HepG2 (cell line): ENCODE data around the gene SLIT1. TPM values are rescaled to one million over a fixed set of nuclear protein-coding genes. Genes with fewer than 3 reads are reported as not detected.

Source experiments
- ATAC-seq: fragments of 200-7000 bp; cut with Tn5 transposase; 3 replicates; pipeline ENCODE4 v1.9.1; 2020; ENCODE audit warnings: mild to moderate bottlenecking, moderate library complexity
- BruUV-seq: library from RNA; stranded (reverse); fragments of 400-500 nt; replicated peaks from 2 replicates; lab custom pipeline; 2021; lab: Mats Ljungman, UMichigan
- CTCF ChIA-PET: fragments of 300-600 bp; formaldehyde crosslinking; extraction: SDS; loops from one replicate; lab custom pipeline; 2021; ENCODE audit warnings: low total read pairs, inconsistent platforms, low intra/inter-chr PET ratio; lab: Yijun Ruan, JAX
- POLR2A ChIA-PET: fragments of 350-600 bp; sonication (Branson Sonifier 250); formaldehyde crosslinking; loops from one replicate; lab custom pipeline; 2020; ENCODE audit warnings: antibody characterized with exemption, inconsistent platforms; lab: Yijun Ruan, JAX
- DNase-seq: peaks from one replicate; pipeline ENCODE4 v3.0.0-alpha.2; 2015; ENCODE audit warnings: low spot score
- FAIRE-seq: peaks from 3 replicates; lab custom pipeline; 2011; peaks lifted over from hg19 to GRCh38; lab: Jason Lieb, UNC
- H2AFZ ChIP-seq: one replicate; pipeline ENCODE4 v1.6.1; 2011; ENCODE audit warnings: low read length, inconsistent platforms
- H3K27ac ChIP-seq: fragments of 300-600 bp; 3 replicates; pipeline ENCODE4 v1.8.0; 2011; ENCODE audit warnings: mixed run types, mild to moderate bottlenecking, mixed read lengths, low read length, inconsistent platforms; ENCODE audit not compliant: insufficient read depth; ENCODE audit errors: extremely low read length
- H3K27me3 ChIP-seq, 2 experiments: fragments of 200-600 bp in 1 of 2; 2 replicates in 1 of 2; 3 replicates in 1 of 2; pipeline versions ENCODE4 v1.6.0 to v1.8.0; 2011; ENCODE audit warnings: low read length in 2 of 2, mild to moderate bottlenecking in 2 of 2, moderate library complexity in 2 of 2, inconsistent platforms in 1 of 2; ENCODE audit not compliant: insufficient read depth in 2 of 2, control insufficient read depth in 1 of 2
- H3K36me3 ChIP-seq, 2 experiments: fragments of 200-600 bp in 1 of 2; replicated peaks in 1 of 2; 2 replicates in 1 of 2; 3 replicates in 1 of 2; pipeline versions ENCODE4 v1.5.1 to v1.8.0; 2011; ENCODE audit warnings: low read length in 2 of 2, inconsistent platforms in 1 of 2; ENCODE audit not compliant: insufficient read depth in 2 of 2, control insufficient read depth in 1 of 2
- H3K4me1 ChIP-seq: 2 replicates; pipeline ENCODE4 v1.5.1; 2012; ENCODE audit warnings: low read length, inconsistent platforms; ENCODE audit not compliant: insufficient read depth
- H3K4me2 ChIP-seq: 2 replicates; pipeline ENCODE4 v1.6.0; 2011; ENCODE audit warnings: low read depth, low read length, inconsistent platforms
- H3K4me3 ChIP-seq, 3 experiments: fragments of 200-600 bp in 1 of 3; sonication (generic), shearing (Covaris generic) in 1 of 3; replicated peaks in 1 of 3; 2 replicates each; pipeline ENCODE4 v1.5.1; 2011 to 2016; ENCODE audit warnings: low read length in 3 of 3, inconsistent platforms in 2 of 3, low read depth in 2 of 3, mild to moderate bottlenecking in 2 of 3, control low read depth in 1 of 3, mixed read lengths in 1 of 3; ENCODE audit not compliant: insufficient read depth in 1 of 3
- H3K79me2 ChIP-seq: one replicate; pipeline ENCODE4 v1.6.1; 2011; ENCODE audit warnings: low read length, inconsistent platforms; ENCODE audit not compliant: insufficient read depth
- H3K9ac ChIP-seq: 2 replicates; pipeline ENCODE4 v1.6.0; 2011; ENCODE audit warnings: mild to moderate bottlenecking, low read depth, low read length, inconsistent platforms; ENCODE audit not compliant: insufficient read depth
- H3K9me3 ChIP-seq: 2 replicates; pipeline ENCODE4 v1.5.1; 2012; ENCODE audit warnings: mild to moderate bottlenecking, low read length
- H4K20me1 ChIP-seq: 2 replicates; pipeline ENCODE4 v1.6.0; 2011; ENCODE audit warnings: inconsistent platforms, mild to moderate bottlenecking, low read length, moderate library complexity; ENCODE audit not compliant: insufficient read depth
- PCBP1 ChIP-seq: fragments of 200-400 bp; formaldehyde crosslinking; IDR thresholded peaks from 2 replicates; pipeline ENCODE4 v1.6.1; 2017; ENCODE audit warnings: mild to moderate bottlenecking, low read depth, low read length, borderline replicate concordance
- SNRNP70 ChIP-seq: fragments of 200-400 bp; formaldehyde crosslinking; IDR thresholded peaks from 2 replicates; pipeline ENCODE4 v1.6.1; 2017; ENCODE audit warnings: mild to moderate bottlenecking, low read depth, low read length, moderate library complexity
- SOX6 ChIP-seq, 2 experiments: fragments of 450-650 bp in 1 of 2; sonication (generic) in 1 of 2; formaldehyde crosslinking in 1 of 2; IDR thresholded peaks; 2 replicates each; pipeline versions ENCODE4 v1.4.0 to v1.6.1; 2017 to 2020; ENCODE audit warnings: antibody characterized with exemption in 1 of 2, mild to moderate bottlenecking in 1 of 2, missing genetic modification reagents in 1 of 2
- ZFP41 ChIP-seq: sonication (generic); formaldehyde crosslinking; IDR thresholded peaks from 2 replicates; pipeline ENCODE4 v1.4.0; 2020; ENCODE audit warnings: mild to moderate bottlenecking, missing genetic modification reagents, borderline replicate concordance
- ZNF224 ChIP-seq: sonication (generic); formaldehyde crosslinking; IDR thresholded peaks from 2 replicates; pipeline ENCODE4 v1.5.0; 2020; ENCODE audit warnings: mild to moderate bottlenecking, missing genetic modification reagents
- ZNF225 ChIP-seq: sonication (generic); formaldehyde crosslinking; IDR thresholded peaks from 2 replicates; pipeline ENCODE4 v1.4.0; 2020; ENCODE audit warnings: mild to moderate bottlenecking, missing genetic modification reagents
- ZNF816 ChIP-seq: sonication (generic); formaldehyde crosslinking; IDR thresholded peaks from 2 replicates; pipeline ENCODE4 v1.8.0; 2022; ENCODE audit warnings: missing genetic modification reagents, mild to moderate bottlenecking, borderline replicate concordance
- WGBS: methylation state at CpG from one replicate; pipeline ENCODE4 v1.1.6; 2017; ENCODE audit warnings: low lambda C conversion rate; 5-methylcytosine and 5-hydroxymethylcytosine counted together
- in situ Hi-C: cut with HindIII; loops from 2 replicates; pipeline ENCODE4 v1.10.0; 2017; ENCODE audit warnings: low pct_unique_long_range_greater_than_20kb; ENCODE audit not compliant: extremely low pct_ligation_motif_present
- intact Hi-C: fragments of 100-400 bp; cut with micrococcal nuclease; formaldehyde crosslinking; loops from one replicate; pipeline ENCODE4 v1.10.0; 2022; ENCODE audit not compliant: unreplicated experiment
- polyA plus RNA-seq, 8 experiments: library from polyadenylated mRNA; depleted of rRNA in 3 of 8; stranded (reverse) in 7 of 8; unstranded in 1 of 8; fragments of >200 nt; fragmentation: Illumina TruSeq in 4 of 8; extraction: Trizol in 4 of 8; gene quantifications; 2 replicates each; pipeline versions ENCODE4 v1.2.1 to v1.2.3, GENCODE V29; 2011 to 2016; ENCODE audit warnings: low read depth in 4 of 8, missing spikeins in 1 of 8, mixed read lengths in 1 of 8; ENCODE audit not compliant: insufficient read depth in 1 of 8
- total RNA-seq, 5 experiments: library from RNA; depleted of rRNA; stranded (reverse); fragments of >200 nt; fragmentation: Illumina TruSeq; extraction: Trizol; gene quantifications; 2 replicates each; pipeline ENCODE4 v1.2.3, GENCODE V29; 2016; ENCODE audit warnings: low read depth in 1 of 5
- TF ChIP-seq, protein P1 (sequence below): sonication (generic); formaldehyde crosslinking; IDR thresholded peaks from 2 replicates; pipeline ENCODE4 v1.5.1; 2020; ENCODE audit warnings: mild to moderate bottlenecking, missing genetic modification reagents, moderate library complexity
- TF ChIP-seq, protein P2 (sequence below): sonication (generic); formaldehyde crosslinking; IDR thresholded peaks from 2 replicates; pipeline ENCODE4 v1.4.0; 2020; ENCODE audit warnings: missing genetic modification reagents
- TF ChIP-seq, protein P3 (sequence below): sonication (generic); formaldehyde crosslinking; IDR thresholded peaks from 2 replicates; pipeline ENCODE4 v1.4.0; 2020; ENCODE audit warnings: missing genetic modification reagents

The SLIT1 gene
- total and polyA plus RNA-seq, 2 of the 13 experiments (the other 11 are each of a cell fraction or from before 2014, with no cell fraction given), result 0.09 to 0.33 TPM

DNA sequence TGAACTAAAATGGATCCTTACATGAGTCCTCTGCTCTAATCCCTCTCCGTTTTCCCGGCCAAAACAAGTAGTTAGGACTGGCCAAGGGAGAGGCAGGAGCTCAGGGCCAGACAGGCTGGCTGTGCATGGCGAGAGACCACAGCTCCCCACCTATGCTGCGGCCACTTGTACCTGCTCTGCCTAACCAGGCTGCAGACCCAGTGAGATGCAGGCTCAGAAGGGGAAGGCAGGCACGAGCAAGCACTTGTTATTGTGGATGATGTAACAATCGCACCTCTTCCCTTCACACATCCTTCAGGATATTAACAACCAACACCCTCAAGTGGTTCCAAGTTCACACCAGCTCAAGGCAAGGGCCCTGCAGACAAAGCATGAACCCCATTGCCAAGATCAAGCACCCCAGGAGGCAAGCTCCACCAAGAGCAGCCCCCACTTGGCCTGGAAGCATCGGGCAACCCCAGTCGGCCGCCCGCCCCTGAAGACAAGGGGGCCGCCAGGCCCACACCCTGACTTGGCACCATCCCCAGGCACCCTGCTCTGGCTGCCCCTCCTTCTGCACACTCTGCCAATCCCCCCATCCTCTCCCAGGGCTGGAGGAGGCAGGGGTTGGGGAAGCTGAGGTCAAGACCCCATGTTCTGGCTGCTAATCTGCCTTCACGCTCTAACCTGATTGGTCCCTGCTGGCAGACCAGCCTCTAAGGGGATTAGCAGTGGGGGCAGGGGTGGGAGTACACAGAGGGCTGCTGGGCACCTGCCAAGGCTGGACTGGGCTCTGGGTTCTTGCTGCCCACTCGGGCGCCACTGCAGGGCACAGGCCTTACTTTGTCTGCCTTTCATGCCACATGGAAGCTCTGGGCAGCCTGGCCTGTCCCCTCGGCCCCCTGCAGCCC, 111.3 kb downstream of the SLIT1 start:
- no peaks in the 10 kb centered on the region for H3K9me3 ChIP-seq
- DNase-seq (no peak), FAIRE-seq (no peak), ATAC-seq (no peak; the same call in 2 of the 3 replicates)
- H3K36me3 ChIP-seq, result no peaks in the 10 kb centered on the region
- H4K20me1 ChIP-seq, result no peaks in the 10 kb centered on the region
- H3K4me2 ChIP-seq, result no peak overlapping the region
- CTCF ChIA-PET, result interaction anchor here (2.0 to 4.7 kb wide), 3 partner anchors 122 to 160 kb away, joined by 8 to 56 read pairs (median 19); no protein-coding TSS in a partner anchor
- no peak overlapping the region for H2AFZ ChIP-seq
- in situ Hi-C loops (loop anchor here (5.0 kb wide), 1 partner anchor 133 kb away; no protein-coding TSS in a partner anchor), intact Hi-C loops (no loop called here)
- POLR2A ChIA-PET, result no interaction called here
- BruUV-seq, result no TSS peak
- WGBS, result 4% methylated on average over 6 of the region's 15 CpGs
- H3K27ac ChIP-seq, result no peak overlapping the region
- TF ChIP-seq ZNF224 (CRISPR knock-in tag), result no peak
- no peak for TF ChIP-seq ZNF225 (CRISPR knock-in tag)
- TF ChIP-seq SNRNP70, result no peak
- no peak for TF ChIP-seq SOX6 (IDR thresholded peaks at IDR 0.05)
- no peak for TF ChIP-seq SOX6 (CRISPR knock-in tag; IDR thresholded peaks at IDR 0.05)
- TF ChIP-seq ZFP41 (CRISPR knock-in tag), result no peak
- TF ChIP-seq, protein P1, sequence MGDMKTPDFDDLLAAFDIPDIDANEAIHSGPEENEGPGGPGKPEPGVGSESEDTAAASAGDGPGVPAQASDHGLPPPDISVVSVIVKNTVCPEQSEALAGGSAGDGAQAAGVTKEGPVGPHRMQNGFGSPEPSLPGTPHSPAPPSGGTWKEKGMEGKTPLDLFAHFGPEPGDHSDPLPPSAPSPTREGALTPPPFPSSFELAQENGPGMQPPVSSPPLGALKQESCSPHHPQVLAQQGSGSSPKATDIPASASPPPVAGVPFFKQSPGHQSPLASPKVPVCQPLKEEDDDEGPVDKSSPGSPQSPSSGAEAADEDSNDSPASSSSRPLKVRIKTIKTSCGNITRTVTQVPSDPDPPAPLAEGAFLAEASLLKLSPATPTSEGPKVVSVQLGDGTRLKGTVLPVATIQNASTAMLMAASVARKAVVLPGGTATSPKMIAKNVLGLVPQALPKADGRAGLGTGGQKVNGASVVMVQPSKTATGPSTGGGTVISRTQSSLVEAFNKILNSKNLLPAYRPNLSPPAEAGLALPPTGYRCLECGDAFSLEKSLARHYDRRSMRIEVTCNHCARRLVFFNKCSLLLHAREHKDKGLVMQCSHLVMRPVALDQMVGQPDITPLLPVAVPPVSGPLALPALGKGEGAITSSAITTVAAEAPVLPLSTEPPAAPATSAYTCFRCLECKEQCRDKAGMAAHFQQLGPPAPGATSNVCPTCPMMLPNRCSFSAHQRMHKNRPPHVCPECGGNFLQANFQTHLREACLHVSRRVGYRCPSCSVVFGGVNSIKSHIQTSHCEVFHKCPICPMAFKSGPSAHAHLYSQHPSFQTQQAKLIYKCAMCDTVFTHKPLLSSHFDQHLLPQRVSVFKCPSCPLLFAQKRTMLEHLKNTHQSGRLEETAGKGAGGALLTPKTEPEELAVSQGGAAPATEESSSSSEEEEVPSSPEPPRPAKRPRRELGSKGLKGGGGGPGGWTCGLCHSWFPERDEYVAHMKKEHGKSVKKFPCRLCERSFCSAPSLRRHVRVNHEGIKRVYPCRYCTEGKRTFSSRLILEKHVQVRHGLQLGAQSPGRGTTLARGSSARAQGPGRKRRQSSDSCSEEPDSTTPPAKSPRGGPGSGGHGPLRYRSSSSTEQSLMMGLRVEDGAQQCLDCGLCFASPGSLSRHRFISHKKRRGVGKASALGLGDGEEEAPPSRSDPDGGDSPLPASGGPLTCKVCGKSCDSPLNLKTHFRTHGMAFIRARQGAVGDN (CRISPR knock-in tag), result no peak
- TF ChIP-seq PCBP1, result no peak
- TF ChIP-seq ZNF816 (CRISPR knock-in tag), result no peak
- TF ChIP-seq, protein P2, sequence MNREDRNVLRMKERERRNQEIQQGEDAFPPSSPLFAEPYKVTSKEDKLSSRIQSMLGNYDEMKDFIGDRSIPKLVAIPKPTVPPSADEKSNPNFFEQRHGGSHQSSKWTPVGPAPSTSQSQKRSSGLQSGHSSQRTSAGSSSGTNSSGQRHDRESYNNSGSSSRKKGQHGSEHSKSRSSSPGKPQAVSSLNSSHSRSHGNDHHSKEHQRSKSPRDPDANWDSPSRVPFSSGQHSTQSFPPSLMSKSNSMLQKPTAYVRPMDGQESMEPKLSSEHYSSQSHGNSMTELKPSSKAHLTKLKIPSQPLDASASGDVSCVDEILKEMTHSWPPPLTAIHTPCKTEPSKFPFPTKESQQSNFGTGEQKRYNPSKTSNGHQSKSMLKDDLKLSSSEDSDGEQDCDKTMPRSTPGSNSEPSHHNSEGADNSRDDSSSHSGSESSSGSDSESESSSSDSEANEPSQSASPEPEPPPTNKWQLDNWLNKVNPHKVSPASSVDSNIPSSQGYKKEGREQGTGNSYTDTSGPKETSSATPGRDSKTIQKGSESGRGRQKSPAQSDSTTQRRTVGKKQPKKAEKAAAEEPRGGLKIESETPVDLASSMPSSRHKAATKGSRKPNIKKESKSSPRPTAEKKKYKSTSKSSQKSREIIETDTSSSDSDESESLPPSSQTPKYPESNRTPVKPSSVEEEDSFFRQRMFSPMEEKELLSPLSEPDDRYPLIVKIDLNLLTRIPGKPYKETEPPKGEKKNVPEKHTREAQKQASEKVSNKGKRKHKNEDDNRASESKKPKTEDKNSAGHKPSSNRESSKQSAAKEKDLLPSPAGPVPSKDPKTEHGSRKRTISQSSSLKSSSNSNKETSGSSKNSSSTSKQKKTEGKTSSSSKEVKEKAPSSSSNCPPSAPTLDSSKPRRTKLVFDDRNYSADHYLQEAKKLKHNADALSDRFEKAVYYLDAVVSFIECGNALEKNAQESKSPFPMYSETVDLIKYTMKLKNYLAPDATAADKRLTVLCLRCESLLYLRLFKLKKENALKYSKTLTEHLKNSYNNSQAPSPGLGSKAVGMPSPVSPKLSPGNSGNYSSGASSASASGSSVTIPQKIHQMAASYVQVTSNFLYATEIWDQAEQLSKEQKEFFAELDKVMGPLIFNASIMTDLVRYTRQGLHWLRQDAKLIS (CRISPR knock-in tag), result no peak
- TF ChIP-seq, protein P3, sequence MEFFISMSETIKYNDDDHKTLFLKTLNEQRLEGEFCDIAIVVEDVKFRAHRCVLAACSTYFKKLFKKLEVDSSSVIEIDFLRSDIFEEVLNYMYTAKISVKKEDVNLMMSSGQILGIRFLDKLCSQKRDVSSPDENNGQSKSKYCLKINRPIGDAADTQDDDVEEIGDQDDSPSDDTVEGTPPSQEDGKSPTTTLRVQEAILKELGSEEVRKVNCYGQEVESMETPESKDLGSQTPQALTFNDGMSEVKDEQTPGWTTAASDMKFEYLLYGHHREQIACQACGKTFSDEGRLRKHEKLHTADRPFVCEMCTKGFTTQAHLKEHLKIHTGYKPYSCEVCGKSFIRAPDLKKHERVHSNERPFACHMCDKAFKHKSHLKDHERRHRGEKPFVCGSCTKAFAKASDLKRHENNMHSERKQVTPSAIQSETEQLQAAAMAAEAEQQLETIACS (CRISPR knock-in tag), result no peak
- TF ChIP-seq, all 625 proteins: peak for 0
- H3K4me3 ChIP-seq, result no peak overlapping the region
- H3K9ac ChIP-seq, result no peak overlapping the region
- H3K79me2 ChIP-seq, result no peaks in the 10 kb centered on the region
- peaks cover 12 to 70% of the 10 kb centered on the region in 2 experiments; a peak in 4 of 5 replicates for H3K27me3 ChIP-seq
- no peaks in the 10 kb centered on the region for H3K4me1 ChIP-seq
